Gastrocnemius medialis (tissue), 4 donors: ENCODE results near the gene PRIMPOL.
"Not testable (repeated sequence)": the region's sequence is repeated elsewhere in the genome, so short reads cannot be mapped to it uniquely, and the experiment has no call there.

Experiments used
- POLR2A ChIP-seq, 2 donors: fragments of 450-650 bp; IDR thresholded peaks; one replicate each; pipeline ENCODE4 v1.6.1; 2017; ENCODE audit warnings: antibody characterized with exemption in 2 of 2, mild to moderate bottlenecking in 2 of 2, moderate library complexity in 2 of 2
- TF ChIP-seq, protein P1 (sequence below), 5 experiments: fragments of 450-650 bp in 3 of 5; fragments of 200-600 bp in 2 of 5; sonication (generic) in 2 of 5; IDR thresholded peaks in 4 of 5; conservative IDR thresholded peaks in 1 of 5; 1 replicate in 4 of 5; 2 replicates in 1 of 5; pipeline ENCODE4 v1.5.1; 2016 to 2019; ENCODE audit warnings: antibody characterized with exemption in 5 of 5, mild to moderate bottlenecking in 3 of 5, moderate library complexity in 3 of 5

DNA sequence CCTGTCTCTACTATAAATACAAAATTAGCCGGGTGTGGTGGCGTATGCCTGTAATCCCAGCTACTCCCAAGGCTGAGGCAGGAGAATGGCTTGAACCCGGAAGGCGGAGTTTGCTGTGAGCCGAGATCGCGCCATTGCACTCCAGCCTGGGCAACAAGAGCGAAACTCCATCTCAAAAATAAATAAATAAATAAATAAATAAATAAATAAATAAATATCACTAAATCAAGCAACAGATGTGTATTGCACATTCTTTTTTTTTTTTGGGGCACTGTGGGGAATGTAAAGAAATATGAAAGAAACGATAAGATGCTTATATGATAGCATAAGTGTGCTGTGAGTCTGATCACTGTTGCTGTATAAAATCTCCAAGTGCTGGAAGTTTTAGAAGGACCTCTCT lies 8.3 kb downstream of the PRIMPOL start:
- TF ChIP-seq POLR2A (IDR thresholded peaks at IDR 0.05) = not testable (repeated sequence)
- TF ChIP-seq, protein P1, sequence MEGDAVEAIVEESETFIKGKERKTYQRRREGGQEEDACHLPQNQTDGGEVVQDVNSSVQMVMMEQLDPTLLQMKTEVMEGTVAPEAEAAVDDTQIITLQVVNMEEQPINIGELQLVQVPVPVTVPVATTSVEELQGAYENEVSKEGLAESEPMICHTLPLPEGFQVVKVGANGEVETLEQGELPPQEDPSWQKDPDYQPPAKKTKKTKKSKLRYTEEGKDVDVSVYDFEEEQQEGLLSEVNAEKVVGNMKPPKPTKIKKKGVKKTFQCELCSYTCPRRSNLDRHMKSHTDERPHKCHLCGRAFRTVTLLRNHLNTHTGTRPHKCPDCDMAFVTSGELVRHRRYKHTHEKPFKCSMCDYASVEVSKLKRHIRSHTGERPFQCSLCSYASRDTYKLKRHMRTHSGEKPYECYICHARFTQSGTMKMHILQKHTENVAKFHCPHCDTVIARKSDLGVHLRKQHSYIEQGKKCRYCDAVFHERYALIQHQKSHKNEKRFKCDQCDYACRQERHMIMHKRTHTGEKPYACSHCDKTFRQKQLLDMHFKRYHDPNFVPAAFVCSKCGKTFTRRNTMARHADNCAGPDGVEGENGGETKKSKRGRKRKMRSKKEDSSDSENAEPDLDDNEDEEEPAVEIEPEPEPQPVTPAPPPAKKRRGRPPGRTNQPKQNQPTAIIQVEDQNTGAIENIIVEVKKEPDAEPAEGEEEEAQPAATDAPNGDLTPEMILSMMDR (IDR thresholded peaks at IDR 0.05 in 4 of 5, conservative IDR thresholded peaks at IDR 0.05 in 1 of 5) = not testable (repeated sequence)
